Endothelial cell of umbilical vein (primary cell): ENCODE results near the gene LXN. TPM values are rescaled to one million over a fixed set of nuclear protein-coding genes. Genes with fewer than 3 reads are reported as not detected.

Source experiments
- BruUV-seq: library from RNA; stranded (reverse); fragments of 400-500 nt; replicated peaks from 2 replicates; lab custom pipeline; 2021; lab: Mats Ljungman, UMichigan
- CTCF ChIA-PET: fragments of 300-600, 350-600 bp; sonication (Branson Sonifier 250); formaldehyde crosslinking; loops from one replicate; lab custom pipeline; 2021; ENCODE audit warnings: antibody characterized with exemption, inconsistent platforms; lab: Charles Lee
- POLR2A ChIA-PET: fragments of 300-600, 350-600 bp; sonication (Branson Sonifier 250); formaldehyde crosslinking; loops from one replicate; lab custom pipeline; 2021; ENCODE audit warnings: antibody characterized with exemption, inconsistent platforms; lab: Charles Lee
- DNase-seq: peaks from one replicate; pipeline ENCODE4 v3.0.0-alpha.2; 2011; ENCODE audit warnings: low read depth, low spot score
- FAIRE-seq: peaks from 2 replicates; lab custom pipeline; 2011; peaks lifted over from hg19 to GRCh38; lab: Jason Lieb, UNC
- H2AFZ ChIP-seq: 2 replicates; pipeline ENCODE4 v1.6.0; 2012; ENCODE audit warnings: low read depth, low read length, control low read depth, inconsistent platforms
- H3K27ac ChIP-seq: 2 replicates; pipeline ENCODE4 v1.5.1; 2011; ENCODE audit warnings: low read depth, mild to moderate bottlenecking, control low read depth, low read length, moderate library complexity; ENCODE audit not compliant: insufficient read depth
- H3K27me3 ChIP-seq, 2 experiments: 2 replicates each; pipeline versions ENCODE4 v1.6.0 to v1.6.1; 2011; ENCODE audit warnings: low read length in 2 of 2, mixed read lengths in 1 of 2; ENCODE audit not compliant: control insufficient read depth in 2 of 2, insufficient read depth in 2 of 2
- H3K36me3 ChIP-seq, 2 experiments: 2 replicates in 1 of 2; 3 replicates in 1 of 2; pipeline ENCODE4 v1.5.1; 2011; ENCODE audit warnings: low read length in 2 of 2, mild to moderate bottlenecking in 1 of 2, moderate library complexity in 1 of 2; ENCODE audit not compliant: control insufficient read depth in 2 of 2, insufficient read depth in 2 of 2; ENCODE audit errors: extremely low read depth in 1 of 2
- H3K4me1 ChIP-seq: 3 replicates; pipeline ENCODE4 v1.5.1; 2011; ENCODE audit warnings: mild to moderate bottlenecking, low read length; ENCODE audit not compliant: control insufficient read depth, insufficient read depth; ENCODE audit errors: extremely low read depth
- H3K4me2 ChIP-seq: 2 replicates; pipeline ENCODE4 v1.6.1; 2011; ENCODE audit warnings: low read length, control low read depth, mixed read lengths; ENCODE audit not compliant: insufficient read depth
- H3K4me3 ChIP-seq, 3 experiments: fragments of 200-600 bp in 1 of 3; sonication (generic), shearing (Covaris generic) in 1 of 3; replicated peaks in 1 of 3; 2 replicates each; pipeline ENCODE4 v1.5.1; 2011 to 2016; ENCODE audit warnings: control low read depth in 3 of 3, low read length in 3 of 3, mild to moderate bottlenecking in 2 of 3, inconsistent platforms in 1 of 3, low read depth in 1 of 3, moderate library complexity in 1 of 3; ENCODE audit not compliant: insufficient read depth in 1 of 3
- H3K79me2 ChIP-seq: 2 replicates; pipeline ENCODE4 v1.6.0; 2012; ENCODE audit warnings: low read length, inconsistent platforms; ENCODE audit not compliant: control insufficient read depth, insufficient read depth
- H3K9ac ChIP-seq: replicated peaks from 2 replicates; pipeline ENCODE3; 2011; ENCODE audit warnings: low read length, control low read depth; ENCODE audit not compliant: insufficient read depth; ENCODE audit errors: extremely low read depth
- H3K9me1 ChIP-seq: replicated peaks from 3 replicates; pipeline ENCODE4 v1.6.0; 2011; ENCODE audit warnings: mild to moderate bottlenecking, low read length; ENCODE audit not compliant: control insufficient read depth, insufficient read depth; ENCODE audit errors: extremely low read depth
- H3K9me3 ChIP-seq: replicated peaks from 2 replicates; pipeline ENCODE4 v1.5.1; 2012; ENCODE audit warnings: low read length, inconsistent platforms; ENCODE audit not compliant: control insufficient read depth, insufficient read depth
- H4K20me1 ChIP-seq: replicated peaks from 2 replicates; pipeline ENCODE3; 2011; ENCODE audit warnings: mild to moderate bottlenecking, low read length; ENCODE audit not compliant: control insufficient read depth, insufficient read depth; ENCODE audit errors: extremely low read depth
- EZH2 ChIP-seq: IDR thresholded peaks from 2 replicates; pipeline ENCODE4 v1.6.1; 2012; ENCODE audit warnings: borderline replicate concordance, low read depth, mild to moderate bottlenecking, moderate library complexity, low read length, inconsistent platforms; ENCODE audit not compliant: severe bottlenecking
- FOS ChIP-seq: IDR thresholded peaks from 2 replicates; pipeline ENCODE4 v1.6.1; 2011; ENCODE audit warnings: mild to moderate bottlenecking, low read length, moderate library complexity, borderline replicate concordance; ENCODE audit not compliant: insufficient read depth
- JUN ChIP-seq: IDR thresholded peaks from 2 replicates; pipeline ENCODE4 v1.6.1; 2011; ENCODE audit warnings: borderline replicate concordance, low read depth; ENCODE audit not compliant: insufficient read length, insufficient read depth
- MYC ChIP-seq: IDR thresholded peaks from one replicate; pipeline ENCODE4 v1.6.1; 2011; ENCODE audit warnings: mild to moderate bottlenecking, low read depth, low read length
- POLR2A ChIP-seq: IDR thresholded peaks from 2 replicates; pipeline ENCODE4 v1.6.1; 2012; ENCODE audit warnings: low read depth, mild to moderate bottlenecking, control low read depth, low read length
- POLR2AphosphoS5 ChIP-seq: IDR thresholded peaks from 2 replicates; pipeline ENCODE4 v1.6.1; 2012; ENCODE audit warnings: low read depth, mild to moderate bottlenecking, control low read depth, low read length, moderate library complexity; ENCODE audit not compliant: insufficient read depth
- dilution Hi-C: fragments of 300-500 bp; cut with MboI; formaldehyde crosslinking; loops from one replicate; pipeline ENCODE4 v1.15.0; 2019; ENCODE audit warnings: low sequenced_read_pairs; ENCODE audit not compliant: extremely low pct_ligation_motif_present
- intact Hi-C: fragments of 100-400 bp; cut with micrococcal nuclease; formaldehyde crosslinking; loops from one replicate; pipeline ENCODE4 v1.10.0; 2022
- polyA plus RNA-seq, 4 experiments: library from polyadenylated mRNA; depleted of rRNA in 3 of 4; stranded (reverse) in 3 of 4; unstranded in 1 of 4; fragments of >200 nt; gene quantifications; 2 replicates each; pipeline versions ENCODE4 v1.2.1 to v1.2.3, GENCODE V29; 2011 to 2012; ENCODE audit warnings: missing spikeins in 1 of 4
- total RNA-seq: library from RNA; stranded (reverse); gene quantifications from 2 replicates; pipeline ENCODE4 v1.2.3, GENCODE V29; 2021
- TF ChIP-seq, protein P1 (sequence below), 2 donors: IDR thresholded peaks; 1 replicate in 1 of 2; 2 replicates in 1 of 2; pipeline ENCODE4 v1.5.1; 2011; ENCODE audit warnings: low read length in 2 of 2, mild to moderate bottlenecking in 2 of 2, moderate library complexity in 2 of 2, control low read depth in 1 of 2, inconsistent platforms in 1 of 2, low read depth in 1 of 2; ENCODE audit not compliant: insufficient read depth in 1 of 2; ENCODE audit errors: extremely low read depth in 1 of 2

Gene LXN
- total and polyA plus RNA-seq, 2 donors (not counting 3 experiments of a cell fraction or from before 2014, with no cell fraction given), result 56.9 to 118 TPM

DNA sequence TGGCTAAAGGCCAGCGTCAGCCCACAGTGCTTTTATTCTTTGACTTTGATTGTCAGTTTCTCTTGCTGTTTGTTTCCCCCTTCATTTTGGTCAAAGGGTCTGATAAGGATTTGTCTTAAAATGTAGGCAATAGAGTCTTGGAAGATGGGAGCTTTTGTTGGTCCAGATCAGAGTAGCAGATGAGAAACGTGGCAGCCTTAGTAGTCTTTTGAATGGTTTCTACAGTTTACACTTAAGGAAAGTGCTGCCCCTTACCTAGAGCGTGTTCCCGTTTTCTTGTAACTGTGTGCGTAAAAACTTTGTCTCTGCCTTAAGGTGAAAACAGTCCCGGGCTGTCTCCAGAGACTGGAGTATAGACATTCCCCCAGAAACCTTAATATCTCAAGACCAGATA lies 630 bp downstream of the LXN start:
- Histone ChIP-seq H3K36me3 (peaks cover 3 to 8% of the 10 kb centered on the region in 2 experiments), H3K9ac (peak overlapping the region; percentile 91), H3K9me3 (no peaks in the 10 kb centered on the region), H4K20me1 (no peaks in the 10 kb centered on the region), H3K4me1 (peaks cover 29% of the 10 kb centered on the region), H3K27me3 (no peaks in the 10 kb centered on the region), H3K79me2 (peaks cover 24% of the 10 kb centered on the region), H3K4me3 (peak overlapping the region; percentile 39 to 90 (median 79)), H3K27ac (peak overlapping the region; percentile 75), H3K4me2 (peak overlapping the region; percentile 87), H3K9me1 (no peaks in the 10 kb centered on the region), H2AFZ (peak overlapping the region; percentile 67)
- no peak for TF ChIP-seq JUN
- no peak for TF ChIP-seq FOS
- TF ChIP-seq, protein P1, sequence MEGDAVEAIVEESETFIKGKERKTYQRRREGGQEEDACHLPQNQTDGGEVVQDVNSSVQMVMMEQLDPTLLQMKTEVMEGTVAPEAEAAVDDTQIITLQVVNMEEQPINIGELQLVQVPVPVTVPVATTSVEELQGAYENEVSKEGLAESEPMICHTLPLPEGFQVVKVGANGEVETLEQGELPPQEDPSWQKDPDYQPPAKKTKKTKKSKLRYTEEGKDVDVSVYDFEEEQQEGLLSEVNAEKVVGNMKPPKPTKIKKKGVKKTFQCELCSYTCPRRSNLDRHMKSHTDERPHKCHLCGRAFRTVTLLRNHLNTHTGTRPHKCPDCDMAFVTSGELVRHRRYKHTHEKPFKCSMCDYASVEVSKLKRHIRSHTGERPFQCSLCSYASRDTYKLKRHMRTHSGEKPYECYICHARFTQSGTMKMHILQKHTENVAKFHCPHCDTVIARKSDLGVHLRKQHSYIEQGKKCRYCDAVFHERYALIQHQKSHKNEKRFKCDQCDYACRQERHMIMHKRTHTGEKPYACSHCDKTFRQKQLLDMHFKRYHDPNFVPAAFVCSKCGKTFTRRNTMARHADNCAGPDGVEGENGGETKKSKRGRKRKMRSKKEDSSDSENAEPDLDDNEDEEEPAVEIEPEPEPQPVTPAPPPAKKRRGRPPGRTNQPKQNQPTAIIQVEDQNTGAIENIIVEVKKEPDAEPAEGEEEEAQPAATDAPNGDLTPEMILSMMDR (IDR thresholded peaks at IDR 0.05; ENCODE audit: extremely low read depth in 1 of 2, insufficient read depth in 1 of 2, low read depth in 1 of 2, low read length in 2 of 2), result no peak
- no peak for TF ChIP-seq POLR2A
- TF ChIP-seq EZH2, result no peak
- TF ChIP-seq MYC, result no peak
- TF ChIP-seq POLR2AphosphoS5, result no peak
- DNase-seq (peak; percentile 56), FAIRE-seq (no peak)
- dilution Hi-C loops (no loop called here), intact Hi-C loops (loop anchor here (1.0 to 2.0 kb wide), 5 partner anchors 13 to 119 kb away; no protein-coding TSS in a partner anchor)
- POLR2A ChIA-PET, result interaction anchor here (1.0 kb wide), 1 partner anchor 41 kb away, joined by 3 read pairs; no protein-coding TSS in a partner anchor
- CTCF ChIA-PET, result interaction anchor here (0.6 to 5.5 kb wide), 25 partner anchors 9 to 121 kb away, joined by 3 to 38 read pairs (median 4); partner anchors contain the start of gene GFM1
- BruUV-seq, result TSS peak; percentile 23
